Measurements from ENCODE around the gene RPS6KA2. TPM values are rescaled to one million over a fixed set of nuclear protein-coding genes. Genes with fewer than 3 reads are reported as not detected.

RPS6KA2 gene
- polyA plus RNA-seq, 1 donor (not counting 4 experiments of a cell fraction or from before 2014, with no cell fraction given), result 8.2 TPM

DNA sequence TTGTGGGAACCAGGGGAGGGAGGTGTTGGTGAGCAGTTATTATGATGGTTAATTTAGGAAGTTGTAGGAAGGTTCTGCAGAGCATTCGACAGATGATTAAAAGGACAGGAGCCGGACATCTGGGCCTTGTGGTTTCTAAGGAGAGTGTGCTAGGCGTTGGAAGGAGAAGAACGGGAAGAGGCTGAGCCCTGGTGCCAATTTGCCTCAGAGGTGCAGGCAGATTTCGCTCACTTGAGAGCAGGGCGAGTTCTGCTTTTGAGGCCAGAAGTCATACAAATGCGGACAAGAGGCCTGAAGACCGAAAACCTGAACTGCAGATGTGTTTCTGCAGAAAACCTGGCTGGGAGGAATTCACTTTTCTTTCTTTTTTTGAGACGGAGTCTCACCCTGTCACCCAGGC, 30.5 kb upstream of the RPS6KA2 start:
- Histone ChIP-seq H3K9me3 (ENCODE audit: control insufficient read depth, low read depth, low read length) (no peaks in the 10 kb centered on the region), H3K9ac (ENCODE audit: control insufficient read depth, extremely low read depth, insufficient read depth, low read length) (no peak overlapping the region), H3K27ac (ENCODE audit: control insufficient read depth, insufficient read depth, low read length) (no peak overlapping the region), H4K20me1 (ENCODE audit: control insufficient read depth, extremely low read depth, insufficient read depth, low read length) (no peaks in the 10 kb centered on the region), H3K79me2 (ENCODE audit: control insufficient read depth, insufficient read depth, low read length) (no peaks in the 10 kb centered on the region), H3K27me3 (ENCODE audit: control insufficient read depth, extremely low read depth, insufficient read depth, low read length) (peaks cover 10% of the 10 kb centered on the region), H2AFZ (ENCODE audit: control insufficient read depth, low read length) (no peak overlapping the region), H3K36me3 (ENCODE audit: control insufficient read depth in 2 of 2, extremely low read depth in 1 of 2, insufficient read depth in 2 of 2, low read length in 2 of 2) (no peaks in the 10 kb centered on the region), H3K4me2 (ENCODE audit: control insufficient read depth, extremely low read depth, insufficient read depth, low read depth, low read length) (no peak overlapping the region), H3K4me3 (ENCODE audit: control insufficient read depth in 2 of 3, extremely low read depth in 1 of 3, insufficient read depth in 2 of 3, low read depth in 1 of 3, low read length in 3 of 3) (no peak overlapping the region), H3K9me1 (ENCODE audit: control insufficient read depth, extremely low read depth, insufficient read depth, low read length) (no peaks in the 10 kb centered on the region), H3K4me1 (ENCODE audit: control insufficient read depth, extremely low read depth, insufficient read depth, low read length) (no peaks in the 10 kb centered on the region)
- TF ChIP-seq EZH2 (IDR thresholded peaks at IDR 0.05; ENCODE audit: low read length), result no peak
- TF ChIP-seq, protein P1, sequence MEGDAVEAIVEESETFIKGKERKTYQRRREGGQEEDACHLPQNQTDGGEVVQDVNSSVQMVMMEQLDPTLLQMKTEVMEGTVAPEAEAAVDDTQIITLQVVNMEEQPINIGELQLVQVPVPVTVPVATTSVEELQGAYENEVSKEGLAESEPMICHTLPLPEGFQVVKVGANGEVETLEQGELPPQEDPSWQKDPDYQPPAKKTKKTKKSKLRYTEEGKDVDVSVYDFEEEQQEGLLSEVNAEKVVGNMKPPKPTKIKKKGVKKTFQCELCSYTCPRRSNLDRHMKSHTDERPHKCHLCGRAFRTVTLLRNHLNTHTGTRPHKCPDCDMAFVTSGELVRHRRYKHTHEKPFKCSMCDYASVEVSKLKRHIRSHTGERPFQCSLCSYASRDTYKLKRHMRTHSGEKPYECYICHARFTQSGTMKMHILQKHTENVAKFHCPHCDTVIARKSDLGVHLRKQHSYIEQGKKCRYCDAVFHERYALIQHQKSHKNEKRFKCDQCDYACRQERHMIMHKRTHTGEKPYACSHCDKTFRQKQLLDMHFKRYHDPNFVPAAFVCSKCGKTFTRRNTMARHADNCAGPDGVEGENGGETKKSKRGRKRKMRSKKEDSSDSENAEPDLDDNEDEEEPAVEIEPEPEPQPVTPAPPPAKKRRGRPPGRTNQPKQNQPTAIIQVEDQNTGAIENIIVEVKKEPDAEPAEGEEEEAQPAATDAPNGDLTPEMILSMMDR (optimal IDR thresholded peaks at IDR 0.05 in 1 of 3, IDR thresholded peaks at IDR 0.05 in 1 of 3, conservative IDR thresholded peaks at IDR 0.05 in 1 of 3; ENCODE audit: extremely low read depth in 1 of 3, insufficient read depth in 2 of 3, low read length in 3 of 3), result no peak
- dilution Hi-C loops (cut with MboI; ENCODE audit: extremely low pct_ligation_motif_present, low sequenced_read_pairs), result no loop called here
- DNase-seq (ENCODE audit: low read depth, low spot score), result no peak
- no peak for FAIRE-seq

DNA sequence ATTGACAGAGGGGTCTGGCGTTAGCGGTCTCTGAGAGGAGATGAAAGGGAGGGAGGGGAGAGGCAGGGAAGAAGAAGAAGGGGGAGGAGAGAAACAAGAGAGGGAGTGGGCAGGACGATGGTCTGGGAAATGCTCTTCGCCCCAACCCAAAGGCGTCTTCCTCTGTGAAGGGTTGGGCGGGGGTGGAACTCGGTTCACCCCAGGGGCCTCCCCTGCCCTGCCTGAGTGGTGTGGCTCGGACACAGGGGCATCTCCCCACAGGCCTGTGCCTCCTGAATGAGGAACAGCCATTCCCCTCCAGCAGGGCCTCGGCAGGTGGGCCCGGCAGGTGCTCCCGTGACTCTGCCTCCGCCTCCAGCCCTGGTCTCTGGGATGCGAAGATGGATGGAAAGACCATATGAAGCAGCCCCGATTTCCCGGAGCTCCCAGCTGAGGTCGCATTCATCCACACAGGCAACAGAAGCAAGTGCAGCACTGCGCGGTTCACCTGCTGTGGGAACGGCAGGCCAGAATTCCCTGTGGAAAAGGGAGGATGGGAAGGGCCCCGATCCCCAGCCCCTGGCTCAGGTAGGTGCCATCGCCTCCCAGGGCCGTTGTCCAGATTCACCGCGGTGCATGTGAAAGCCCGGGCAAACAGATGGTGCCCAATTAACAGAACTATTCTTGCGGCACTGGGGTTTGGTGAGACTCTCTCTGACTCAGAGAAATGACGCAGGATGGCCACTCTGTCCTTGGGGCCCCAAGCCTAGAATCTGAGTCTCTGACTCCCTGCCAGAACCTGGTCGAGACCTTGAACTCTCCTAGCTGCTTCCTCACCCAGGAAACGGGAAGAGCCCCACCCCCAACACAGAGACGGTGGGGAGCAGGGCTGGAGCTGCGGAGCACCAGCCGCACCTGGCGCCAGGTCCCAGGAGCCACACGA, 29.4 kb upstream of the RPS6KA2 start:
- FAIRE-seq (no peak), DNase-seq (ENCODE audit: low read depth, low spot score) (no peak)
- Histone ChIP-seq H2AFZ (ENCODE audit: control insufficient read depth, low read length) (no peak overlapping the region), H3K27ac (ENCODE audit: control insufficient read depth, insufficient read depth, low read length) (no peak overlapping the region), H3K4me3 (ENCODE audit: control insufficient read depth in 2 of 3, extremely low read depth in 1 of 3, insufficient read depth in 2 of 3, low read depth in 1 of 3, low read length in 3 of 3) (no peak overlapping the region), H3K4me1 (ENCODE audit: control insufficient read depth, extremely low read depth, insufficient read depth, low read length) (no peaks in the 10 kb centered on the region), H3K9ac (ENCODE audit: control insufficient read depth, extremely low read depth, insufficient read depth, low read length) (no peak overlapping the region), H3K36me3 (ENCODE audit: control insufficient read depth in 2 of 2, extremely low read depth in 1 of 2, insufficient read depth in 2 of 2, low read length in 2 of 2) (no peaks in the 10 kb centered on the region), H3K4me2 (ENCODE audit: control insufficient read depth, extremely low read depth, insufficient read depth, low read depth, low read length) (no peak overlapping the region), H4K20me1 (ENCODE audit: control insufficient read depth, extremely low read depth, insufficient read depth, low read length) (no peaks in the 10 kb centered on the region), H3K9me1 (ENCODE audit: control insufficient read depth, extremely low read depth, insufficient read depth, low read length) (no peaks in the 10 kb centered on the region), H3K27me3 (ENCODE audit: control insufficient read depth, extremely low read depth, insufficient read depth, low read length) (peaks cover 10% of the 10 kb centered on the region), H3K9me3 (ENCODE audit: control insufficient read depth, low read depth, low read length) (no peaks in the 10 kb centered on the region), H3K79me2 (ENCODE audit: control insufficient read depth, insufficient read depth, low read length) (no peaks in the 10 kb centered on the region)
- no peak for TF ChIP-seq EZH2 (IDR thresholded peaks at IDR 0.05; ENCODE audit: low read length)
- TF ChIP-seq, protein P1 (optimal IDR thresholded peaks at IDR 0.05 in 1 of 3, IDR thresholded peaks at IDR 0.05 in 1 of 3, conservative IDR thresholded peaks at IDR 0.05 in 1 of 3; ENCODE audit: extremely low read depth in 1 of 3, insufficient read depth in 2 of 3, low read length in 3 of 3), result no peak
- dilution Hi-C loops (cut with MboI; ENCODE audit: extremely low pct_ligation_motif_present, low sequenced_read_pairs), result no loop called here
